ENCODE measurements around the gene PAFAH2.

The PAFAH2 gene

DNA sequence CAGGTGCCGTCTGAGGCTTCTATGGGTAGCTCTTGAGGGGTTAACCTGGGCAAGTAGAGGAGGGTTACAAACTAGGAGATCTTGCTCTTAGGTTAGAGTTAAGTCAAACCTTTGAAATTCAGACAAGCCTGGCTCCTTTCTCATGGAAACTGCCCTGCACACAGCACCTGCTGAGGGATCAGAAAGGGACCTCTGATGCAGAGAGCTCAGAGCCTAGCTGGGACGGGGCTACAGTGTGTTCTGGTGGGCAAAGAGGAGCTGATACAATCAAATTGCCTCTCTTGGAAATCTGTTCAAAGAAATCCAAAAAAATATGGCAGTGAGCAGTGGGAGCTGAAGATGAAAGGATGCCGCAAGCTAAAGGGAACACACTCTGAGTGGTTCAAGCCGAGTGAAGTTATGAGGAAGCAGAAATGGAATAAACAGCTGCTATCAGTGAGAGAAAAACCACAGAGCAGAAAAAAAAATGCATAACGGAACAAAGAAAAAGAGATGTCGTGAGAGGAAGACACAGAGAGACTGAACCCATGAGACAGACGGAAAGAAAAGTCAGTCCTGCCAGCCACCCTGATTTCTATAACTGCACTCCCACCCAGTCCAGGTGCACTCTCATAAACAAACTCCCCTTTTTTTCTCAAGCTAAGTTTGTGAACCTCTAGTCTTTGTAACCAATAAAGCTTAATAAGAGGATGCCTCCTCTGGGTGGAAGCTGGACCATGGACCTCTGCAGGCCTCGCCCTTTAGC lies 26.6 kb downstream of the PAFAH2 start:
- H3K4me3 ChIP-seq (ENCODE audit: low read depth, low read length), result no peak overlapping the region
- DNase-seq, result no peak
- in situ Hi-C loops (cut with HindIII; ENCODE audit: low pct_ligation_motif_present, low sequenced_read_pairs), result no loop called here

GRCh38 chr1:25967308-25967707 lies 30.6 kb downstream of the PAFAH2 start:
- DNase-seq, result no peak
- in situ Hi-C loops (cut with HindIII; ENCODE audit: low pct_ligation_motif_present, low sequenced_read_pairs), result no loop called here
- H3K4me3 ChIP-seq (ENCODE audit: low read depth, low read length), result no peak overlapping the region
- peaks cover 6% of the 10 kb centered on the region for H3K36me3 ChIP-seq (replicated peaks)
- TF ChIP-seq, protein P1, sequence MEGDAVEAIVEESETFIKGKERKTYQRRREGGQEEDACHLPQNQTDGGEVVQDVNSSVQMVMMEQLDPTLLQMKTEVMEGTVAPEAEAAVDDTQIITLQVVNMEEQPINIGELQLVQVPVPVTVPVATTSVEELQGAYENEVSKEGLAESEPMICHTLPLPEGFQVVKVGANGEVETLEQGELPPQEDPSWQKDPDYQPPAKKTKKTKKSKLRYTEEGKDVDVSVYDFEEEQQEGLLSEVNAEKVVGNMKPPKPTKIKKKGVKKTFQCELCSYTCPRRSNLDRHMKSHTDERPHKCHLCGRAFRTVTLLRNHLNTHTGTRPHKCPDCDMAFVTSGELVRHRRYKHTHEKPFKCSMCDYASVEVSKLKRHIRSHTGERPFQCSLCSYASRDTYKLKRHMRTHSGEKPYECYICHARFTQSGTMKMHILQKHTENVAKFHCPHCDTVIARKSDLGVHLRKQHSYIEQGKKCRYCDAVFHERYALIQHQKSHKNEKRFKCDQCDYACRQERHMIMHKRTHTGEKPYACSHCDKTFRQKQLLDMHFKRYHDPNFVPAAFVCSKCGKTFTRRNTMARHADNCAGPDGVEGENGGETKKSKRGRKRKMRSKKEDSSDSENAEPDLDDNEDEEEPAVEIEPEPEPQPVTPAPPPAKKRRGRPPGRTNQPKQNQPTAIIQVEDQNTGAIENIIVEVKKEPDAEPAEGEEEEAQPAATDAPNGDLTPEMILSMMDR (IDR thresholded peaks at IDR 0.05; ENCODE audit: low read depth, low read length, missing control alignments), result no peak
- no peaks in the 10 kb centered on the region for H3K27me3 ChIP-seq (replicated peaks)
- no peak overlapping the region for H3K27ac ChIP-seq

More for the DNA sequence above, 26.6 kb downstream of the PAFAH2 start:
- TF ChIP-seq, protein P1 (IDR thresholded peaks at IDR 0.05; ENCODE audit: low read depth, low read length, missing control alignments), result no peak
- Histone ChIP-seq H3K36me3 (replicated peaks) (peaks cover 6% of the 10 kb centered on the region), H3K27ac (no peak overlapping the region), H3K27me3 (replicated peaks) (no peaks in the 10 kb centered on the region)

- TF ChIP-seq, protein P1 (IDR thresholded peaks at IDR 0.05; ENCODE audit: low read depth, low read length, missing control alignments), result no peak
- in situ Hi-C loops (cut with HindIII; ENCODE audit: low pct_ligation_motif_present, low sequenced_read_pairs), result no loop called here
- peaks cover 7% of the 10 kb centered on the region for H3K36me3 ChIP-seq (replicated peaks)
Observed at GRCh38 chr1:25959611-25960010, 38.3 kb downstream of the PAFAH2 start.

GRCh38 chr1:25958465-25958864 lies 39.4 kb downstream of the PAFAH2 start:
- peak; percentile 91 for DNase-seq
- Histone ChIP-seq H3K27me3 (replicated peaks) (no peaks in the 10 kb centered on the region), H3K4me3 (ENCODE audit: low read depth, low read length) (no peak overlapping the region), H3K36me3 (replicated peaks) (peaks cover 5% of the 10 kb centered on the region), H3K27ac (peak overlapping the region; percentile 16)
- TF ChIP-seq, protein P1 (IDR thresholded peaks at IDR 0.05; ENCODE audit: low read depth, low read length, missing control alignments), result no peak
- in situ Hi-C loops (cut with HindIII; ENCODE audit: low pct_ligation_motif_present, low sequenced_read_pairs), result no loop called here

More at GRCh38 chr1:25959611-25960010, 38.3 kb downstream of the PAFAH2 start:
- no peak for DNase-seq
- no peak overlapping the region for H3K4me3 ChIP-seq (ENCODE audit: low read depth, low read length)
- H3K27me3 ChIP-seq (replicated peaks), result no peaks in the 10 kb centered on the region
- H3K27ac ChIP-seq, result no peak overlapping the region

DNA sequence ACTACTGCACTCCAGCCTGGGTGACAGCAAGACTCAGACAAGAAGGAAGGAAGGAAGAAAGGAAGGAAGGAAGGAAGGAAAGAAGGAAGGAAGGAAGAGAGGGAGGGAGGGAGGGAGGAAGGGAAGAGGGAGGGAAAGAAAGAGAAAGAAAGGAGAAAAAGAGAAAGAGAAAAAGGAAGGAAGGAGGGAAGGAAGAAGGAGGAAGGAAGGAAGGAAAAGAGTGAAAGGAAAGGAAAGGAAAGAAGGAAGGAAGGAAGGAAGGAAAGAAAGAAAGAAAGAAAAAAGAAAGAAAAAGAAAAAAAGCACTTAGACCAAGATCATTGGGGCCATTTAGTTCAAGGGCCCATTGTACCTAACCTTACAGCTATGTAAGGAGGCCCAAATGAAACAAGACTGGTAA lies 42.3 kb downstream of the PAFAH2 start:
- H3K36me3 ChIP-seq (replicated peaks), result no peaks in the 10 kb centered on the region
- TF ChIP-seq, protein P1 (IDR thresholded peaks at IDR 0.05; ENCODE audit: low read depth, low read length, missing control alignments), result no peak
- no peak overlapping the region for H3K27ac ChIP-seq

More for the DNA sequence above, 42.3 kb downstream of the PAFAH2 start:
- DNase-seq, result no peak
- H3K27me3 ChIP-seq (replicated peaks), result no peaks in the 10 kb centered on the region
- in situ Hi-C loops (cut with HindIII; ENCODE audit: low pct_ligation_motif_present, low sequenced_read_pairs), result no loop called here
- H3K4me3 ChIP-seq (ENCODE audit: low read depth, low read length), result no peak overlapping the region

Data from brain microvascular endothelial cell (primary cell).